A549 (cell line): ENCODE measurements around the gene PTPRN2.

Experiments used
- CBX8 ChIP-seq: fragments of 200-600 bp; sonication (generic); IDR thresholded peaks from 2 replicates; pipeline ENCODE4 v1.6.1; 2016
- CTCF ChIP-seq: fragments of >200 bp; sonication (Bioruptor Twin); formaldehyde crosslinking; IDR thresholded peaks from 3 replicates; pipeline ENCODE4 v1.5.1; 2016
- EHMT2 ChIP-seq: fragments of 200-600 bp; sonication (generic); IDR thresholded peaks from 2 replicates; pipeline ENCODE4 v1.6.1; 2016; ENCODE audit warnings: antibody characterized with exemption, low read depth, mild to moderate bottlenecking, moderate library complexity
- HDAC2 ChIP-seq: fragments of 200-600 bp; sonication (generic); IDR thresholded peaks from 2 replicates; pipeline ENCODE4 v1.6.1; 2016
- MAFK ChIP-seq: fragments of 450-650 bp; IDR thresholded peaks from 2 replicates; pipeline ENCODE4 v1.6.1; 2014; ENCODE audit not compliant: partially characterized antibody
- MAZ ChIP-seq: fragments of 150-350 bp; IDR thresholded peaks from 2 replicates; pipeline ENCODE4 v1.6.1; 2014; ENCODE audit warnings: antibody characterized with exemption, low read depth, low read length, borderline replicate concordance
- NFE2L2 ChIP-seq: fragments of 150-350 bp; conservative IDR thresholded peaks from 2 replicates; pipeline ENCODE4 v1.6.1; 2014; ENCODE audit warnings: low read length
- USF2 ChIP-seq: fragments of 450-650 bp; IDR thresholded peaks from 2 replicates; pipeline ENCODE4 v1.6.1; 2014; ENCODE audit warnings: antibody characterized with exemption

DNA sequence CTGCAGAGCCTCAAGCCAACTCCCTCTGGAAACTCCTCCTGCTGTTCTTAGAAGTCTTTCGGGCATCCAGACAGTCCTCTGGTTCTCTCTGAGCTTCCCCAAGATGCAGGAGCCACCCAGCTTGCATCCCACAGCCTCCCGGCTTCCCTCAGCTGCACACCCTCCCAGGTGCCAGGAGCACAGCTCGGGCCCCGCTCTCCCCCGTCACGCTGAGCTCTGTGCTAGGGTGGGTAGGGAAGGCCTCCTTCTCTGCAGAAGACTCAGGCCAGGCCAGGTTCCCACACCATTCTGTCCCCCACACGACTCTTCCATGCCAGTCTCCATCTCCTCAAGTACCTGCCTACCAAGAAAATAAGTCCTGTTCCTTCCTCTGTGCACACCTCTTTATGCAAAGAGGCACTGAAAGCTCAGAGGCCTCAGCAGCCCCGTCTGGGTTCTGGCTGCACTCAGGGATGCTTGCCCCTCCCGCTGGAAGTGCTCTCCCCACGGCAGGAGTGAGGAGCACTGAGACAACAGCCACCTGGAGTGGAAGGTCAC, 537.1 kb downstream of the PTPRN2 start:
- TF ChIP-seq CTCF (no peak), EHMT2 (no peak), HDAC2 (no peak), NFE2L2 (no peak), MAFK (no peak), MAZ (no peak), USF2 (no peak), CBX8 (no peak)
